Body of pancreas (tissue), 4 donors: Measurements from ENCODE around the gene BBS5. TPM values are rescaled to one million over a fixed set of nuclear protein-coding genes. Genes with fewer than 3 reads are reported as not detected.

ENCODE experiments used
- ATAC-seq: fragments of 150-250 bp; one replicate; pipeline ENCODE4 v1.9.1; 2016
- DNase-seq, 4 donors: peaks; one replicate each; pipeline ENCODE4 v3.0.0-alpha.2; 2019
- H3K27ac ChIP-seq, 4 donors: fragments of 200-600 bp; sonication (generic); 1 replicate in 3 of 4; 2 replicates in 1 of 4; pipeline versions ENCODE4 v1.5.1 to v1.6.1; 2016 to 2019; ENCODE audit warnings: mild to moderate bottlenecking in 1 of 4, mixed read lengths in 1 of 4, moderate library complexity in 1 of 4
- H3K27me3 ChIP-seq, 2 donors: fragments of 200-600 bp; sonication (generic); one replicate each; pipeline ENCODE4 v1.6.0; 2016; ENCODE audit warnings: mild to moderate bottlenecking in 1 of 2
- H3K36me3 ChIP-seq, 2 donors: fragments of 200-600 bp; sonication (generic); replicated peaks in 1 of 2; 2 replicates each; pipeline ENCODE4 v1.5.1; 2016; ENCODE audit warnings: low read depth in 2 of 2; ENCODE audit not compliant: insufficient read depth in 1 of 2
- H3K4me1 ChIP-seq: fragments of 200-600 bp; sonication (generic); one replicate; pipeline ENCODE4 v1.6.0; 2016
- H3K4me3 ChIP-seq, 2 donors: fragments of 200-600 bp; sonication (generic); 1 replicate in 1 of 2; 2 replicates in 1 of 2; pipeline ENCODE4 v1.5.1; 2016 to 2019
- H3K9me3 ChIP-seq, 3 donors: fragments of 200-600 bp; sonication (generic); 1 replicate in 2 of 3; 2 replicates in 1 of 3; pipeline ENCODE4 v1.5.1; 2016
- CTCF ChIP-seq, 7 experiments: fragments of 450-650 bp in 4 of 7; fragments of 200-600 bp in 3 of 7; sonication (generic) in 3 of 7; IDR thresholded peaks; one replicate each; pipeline ENCODE4 v1.5.1; 2016 to 2019; ENCODE audit warnings: antibody characterized with exemption in 7 of 7
- POLR2A ChIP-seq, 3 donors: fragments of 450-650 bp; IDR thresholded peaks; one replicate each; pipeline ENCODE4 v1.6.1; 2016; ENCODE audit warnings: antibody characterized with exemption in 3 of 3, mild to moderate bottlenecking in 2 of 3
- WGBS, 2 donors: methylation state at CpG; one replicate each; pipeline ENCODE4 v1.1.5; 2017; 5-methylcytosine and 5-hydroxymethylcytosine counted together
- intact Hi-C: fragments of 100-400 bp; cut with DNase I; formaldehyde crosslinking; loops from one replicate; pipeline ENCODE4 v1.15.1; 2023
- total RNA-seq, 2 donors: library from RNA; depleted of rRNA; stranded (reverse); fragments of >200 nt; gene quantifications; one replicate each; pipeline ENCODE4 v1.1.0, GENCODE V29; 2016

The BBS5 gene
- total RNA-seq, 2 donors from 2014 or later = 8.2 to 16.3 TPM

DNA sequence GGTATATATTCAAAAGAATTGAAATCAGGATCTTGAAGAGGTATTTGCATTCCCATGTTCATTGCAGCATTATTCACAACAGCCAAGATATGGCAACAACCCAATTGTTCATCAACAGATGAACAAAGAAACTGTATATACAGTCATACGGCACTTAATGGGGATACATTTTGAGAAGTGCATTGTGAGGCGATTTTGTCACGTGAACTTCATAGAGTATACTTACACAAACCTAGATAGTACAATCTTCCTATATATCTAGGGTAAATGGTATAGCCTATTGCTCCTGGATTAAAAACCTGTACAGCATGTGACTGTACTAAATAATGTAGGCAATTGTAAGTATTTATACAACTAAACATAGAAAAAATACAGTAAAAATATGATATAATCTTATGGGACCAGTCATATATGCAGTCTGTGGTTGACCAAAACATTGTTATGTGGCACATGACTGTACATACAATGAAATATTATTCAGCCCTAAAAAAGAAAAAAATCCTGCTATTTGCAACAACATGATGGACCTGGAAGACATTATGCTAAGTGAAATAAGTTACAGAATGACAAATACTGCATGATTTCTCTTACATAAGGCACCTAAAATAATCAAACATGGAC lies 9.2 kb upstream of the BBS5 start:
- Histone ChIP-seq H3K4me3 (no peak overlapping the region), H3K4me1 (no peaks in the 10 kb centered on the region), H3K36me3 (no peaks in the 10 kb centered on the region), H3K27me3 (no peaks in the 10 kb centered on the region), H3K9me3 (no peaks in the 10 kb centered on the region), H3K27ac (no peak overlapping the region)
- TF ChIP-seq POLR2A (IDR thresholded peaks at IDR 0.05) = no peak
- no peak for TF ChIP-seq CTCF (IDR thresholded peaks at IDR 0.05)
- no peak for ATAC-seq
- intact Hi-C loops = no loop called here
- WGBS, 2 donors = 58 to 73% methylated on average over 3 of the region's 3 CpGs
- no peak for DNase-seq

- Histone ChIP-seq H3K9me3 (no peaks in the 10 kb centered on the region), H3K27ac (no peak overlapping the region), H3K4me3 (no peak overlapping the region), H3K36me3 (no peaks in the 10 kb centered on the region), H3K27me3 (no peaks in the 10 kb centered on the region), H3K4me1 (no peaks in the 10 kb centered on the region)
- WGBS, 2 donors = 49 to 54% methylated on average over 1 of the region's 1 CpG
- TF ChIP-seq CTCF (IDR thresholded peaks at IDR 0.05) = no peak
- no peak for TF ChIP-seq POLR2A (IDR thresholded peaks at IDR 0.05)
- no peak for ATAC-seq
- DNase-seq = no peak
- intact Hi-C loops = no loop called here
Measured at GRCh38 chr2:169472249-169472648, 7.0 kb upstream of the BBS5 start.

- 65 to 72% methylated on average over 3 of the region's 3 CpGs for WGBS, 2 donors
- intact Hi-C loops = no loop called here
- no peak for DNase-seq
- Histone ChIP-seq H3K4me3 (no peak overlapping the region), H3K36me3 (no peaks in the 10 kb centered on the region), H3K9me3 (no peaks in the 10 kb centered on the region), H3K27me3 (no peaks in the 10 kb centered on the region), H3K27ac (no peak overlapping the region), H3K4me1 (peaks cover 14% of the 10 kb centered on the region)
- ATAC-seq = no peak
- TF ChIP-seq CTCF (IDR thresholded peaks at IDR 0.05) = no peak
- no peak for TF ChIP-seq POLR2A (IDR thresholded peaks at IDR 0.05)
Measured at GRCh38 chr2:169476459-169476858, 2.8 kb upstream of the BBS5 start.

- intact Hi-C loops = no loop called here
Measured at GRCh38 chr2:169478339-169478738, 955 bp upstream of the BBS5 start.

More at GRCh38 chr2:169478339-169478738, 955 bp upstream of the BBS5 start:
- ATAC-seq (no peak), DNase-seq (peak in 1 of 4 donors; percentile 44)
- Histone ChIP-seq H3K36me3 (peaks cover 0 to 2% of the 10 kb centered on the region in 2 donors), H3K27me3 (no peaks in the 10 kb centered on the region), H3K9me3 (no peaks in the 10 kb centered on the region), H3K4me1 (peaks cover 14% of the 10 kb centered on the region), H3K4me3 (no peak overlapping the region), H3K27ac (peak overlapping the region in 2 of 4 donors; percentile 69 to 71)
- WGBS, 2 donors = 59 to 66% methylated on average over 3 of the region's 3 CpGs
- TF ChIP-seq CTCF (IDR thresholded peaks at IDR 0.05) (no peak), POLR2A (IDR thresholded peaks at IDR 0.05) (no peak)
